NT2/D1 (cell line): ENCODE data around the gene P2RX3.

Source experiments
- SUZ12 ChIP-seq: IDR thresholded peaks from 2 replicates; pipeline ENCODE4 v1.6.1; 2011; ENCODE audit not compliant: insufficient read length, insufficient read depth; ENCODE audit errors: extremely low read depth
- YY1 ChIP-seq: IDR thresholded peaks from 2 replicates; pipeline ENCODE4 v1.6.1; 2011; ENCODE audit not compliant: insufficient read length, insufficient read depth
- ZNF274 ChIP-seq: IDR thresholded peaks from 2 replicates; pipeline ENCODE4 v1.6.1; 2011; ENCODE audit warnings: mild to moderate bottlenecking, low read depth, low read length

DNA sequence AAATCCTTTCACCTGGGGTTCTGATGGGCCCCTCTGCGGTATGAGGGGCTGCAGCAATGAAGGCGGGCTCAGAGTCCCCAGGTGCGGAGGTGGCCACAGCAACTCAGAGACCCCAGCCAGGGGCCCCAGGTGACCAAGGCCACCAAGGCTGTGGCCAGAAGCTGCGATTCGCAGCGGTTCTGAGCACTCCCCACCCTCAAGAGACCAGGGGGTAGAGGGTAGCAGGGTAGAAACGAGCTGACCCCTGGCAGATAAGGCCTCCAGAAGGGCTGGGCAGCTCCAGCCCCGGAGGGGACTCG, 14.3 kb upstream of the P2RX3 start:
- TF ChIP-seq YY1 (no peak), ZNF274 (no peak), SUZ12 (no peak)
